Mesodermal cell (in vitro differentiated cells): Measurements from ENCODE around the gene PDIA5.
A peak's percentile ranks its signal among the peaks of the same experiment; 100 is the strongest.

Experiments
- H3K27ac ChIP-seq: 2 replicates; pipeline ENCODE4 v1.7.0; 2013; ENCODE audit warnings: mild to moderate bottlenecking, low read depth, low read length, moderate library complexity; ENCODE audit not compliant: severe bottlenecking
- H3K36me3 ChIP-seq: 2 replicates; pipeline ENCODE4 v1.7.1; 2013; ENCODE audit warnings: mild to moderate bottlenecking, low read length, moderate library complexity; ENCODE audit not compliant: control insufficient read depth, insufficient read depth
- H3K4me1 ChIP-seq: one replicate; pipeline ENCODE4 v1.7.1; 2013; ENCODE audit warnings: mild to moderate bottlenecking, low read length; ENCODE audit not compliant: insufficient read depth, control insufficient read depth, poor library complexity, severe bottlenecking
- H3K4me3 ChIP-seq: 2 replicates; pipeline ENCODE4 v1.7.0; 2013; ENCODE audit warnings: low read length, control low read depth, mild to moderate bottlenecking; ENCODE audit not compliant: insufficient read depth, poor library complexity, severe bottlenecking; ENCODE audit errors: extremely low read depth
- H3K9me3 ChIP-seq: 2 replicates; pipeline ENCODE4 v1.7.1; 2013; ENCODE audit warnings: mild to moderate bottlenecking, low read length, moderate library complexity; ENCODE audit not compliant: control insufficient read depth
- WGBS, 2 experiments: methylation state at CpG; one replicate each; pipeline ENCODE4 v1.1.5; 2013; ENCODE audit warnings: missing lambda C conversion rate in 2 of 2; ENCODE audit not compliant: insufficient coverage in 2 of 2; 5-methylcytosine and 5-hydroxymethylcytosine counted together

The PDIA5 gene

DNA sequence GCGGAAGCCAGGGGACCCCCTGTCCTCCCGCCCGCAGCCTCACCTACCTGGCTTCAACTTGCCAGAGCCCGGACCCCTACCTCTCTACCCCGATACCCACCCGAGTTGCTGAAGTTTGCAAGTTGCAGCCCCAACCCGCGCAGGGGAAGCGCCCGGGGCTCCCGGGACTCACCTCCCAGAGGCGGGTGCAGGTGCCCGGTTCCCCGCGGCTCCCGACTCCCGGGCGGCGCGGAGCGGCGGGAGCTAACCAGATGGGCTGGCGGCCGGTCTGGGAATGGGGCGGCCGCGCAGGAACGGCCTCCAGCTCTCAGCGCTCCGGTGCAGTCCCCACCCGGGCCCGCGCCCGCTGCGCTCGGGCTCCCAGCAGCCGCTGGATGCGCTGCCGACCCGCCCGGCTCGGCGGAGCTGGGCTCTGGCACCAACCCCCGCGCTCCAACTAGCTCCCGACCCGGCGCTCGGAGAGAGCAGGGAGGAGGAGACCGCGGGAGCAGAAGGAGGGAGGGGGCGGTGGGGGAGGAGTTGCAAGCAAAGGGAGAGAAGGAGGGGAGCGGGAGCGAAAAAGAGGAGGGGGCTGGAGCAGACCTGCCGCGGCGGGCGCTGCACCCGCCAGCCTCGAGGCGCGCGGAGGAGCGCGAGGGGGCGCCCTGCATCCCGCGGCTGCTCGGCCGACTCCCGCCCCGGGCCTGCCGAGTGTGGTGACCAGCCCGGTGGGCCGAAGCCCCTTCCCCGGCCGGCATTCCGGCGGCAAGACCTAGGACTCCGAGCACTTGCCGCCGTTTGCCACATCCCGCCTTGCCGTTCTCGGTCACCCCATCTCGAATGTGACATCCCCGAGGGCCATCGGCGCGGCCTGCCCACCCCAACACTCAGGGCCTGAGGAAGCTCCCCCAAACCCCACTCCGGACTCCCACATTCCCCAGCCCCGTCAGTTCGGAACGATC, 39.3 kb upstream of the PDIA5 start, which contains the start of gene SEMA5B:
Gene SEMA5B, minus strand, starts transcription at position 472 of the 941 bp plus-strand sequence. CDS start 66,500 bp downstream, outside the sequence.
- H3K9me3 ChIP-seq = no peaks in the 10 kb centered on the region
- H3K4me3 ChIP-seq = peak within 1 kb of the TSS; percentile 46
- H3K4me1 ChIP-seq = no peaks in the 10 kb centered on the region
- no peak within 1 kb of the TSS for H3K27ac ChIP-seq
- no peaks in the 10 kb centered on the region for H3K36me3 ChIP-seq
- WGBS, 2 experiments = 0% methylated on average over 31 to 52 of the region's 94 CpGs

DNA sequence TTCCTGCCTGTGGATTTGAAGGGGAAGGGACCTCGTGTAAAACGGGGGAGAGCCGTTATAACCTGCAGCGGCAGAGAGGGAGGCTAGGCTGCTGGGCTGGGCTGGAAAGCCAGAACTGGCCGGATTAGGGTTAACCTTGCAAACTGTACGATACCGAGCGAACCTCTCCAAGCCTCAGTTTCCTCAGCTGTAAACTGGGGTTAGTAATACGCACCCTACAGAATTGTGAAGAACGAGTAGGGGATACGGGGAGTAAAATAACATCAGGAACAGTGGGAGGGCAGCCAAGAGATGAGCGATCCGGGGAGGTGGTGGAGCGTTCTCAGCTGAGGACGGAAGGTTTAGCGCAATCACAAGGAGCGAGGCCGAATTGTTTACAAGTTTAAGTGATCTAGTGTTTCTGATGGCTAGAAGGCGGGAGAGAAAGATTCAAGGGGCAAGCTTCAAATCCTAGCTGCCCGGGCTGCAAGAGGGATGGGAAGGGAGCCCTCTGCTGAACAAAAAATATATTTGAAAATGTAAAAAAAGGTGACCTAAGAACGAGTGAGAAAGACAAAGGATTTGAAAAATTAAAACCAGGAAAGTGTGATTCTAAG, 38.5 kb upstream of the PDIA5 start:
- Histone ChIP-seq H3K4me1 (no peaks in the 10 kb centered on the region), H3K9me3 (no peaks in the 10 kb centered on the region), H3K36me3 (no peaks in the 10 kb centered on the region), H3K4me3 (peak overlapping the region; percentile 46), H3K27ac (no peak overlapping the region)
- 1 to 4% methylated on average over 16 to 20 of the region's 21 CpGs for WGBS, 2 experiments

DNA sequence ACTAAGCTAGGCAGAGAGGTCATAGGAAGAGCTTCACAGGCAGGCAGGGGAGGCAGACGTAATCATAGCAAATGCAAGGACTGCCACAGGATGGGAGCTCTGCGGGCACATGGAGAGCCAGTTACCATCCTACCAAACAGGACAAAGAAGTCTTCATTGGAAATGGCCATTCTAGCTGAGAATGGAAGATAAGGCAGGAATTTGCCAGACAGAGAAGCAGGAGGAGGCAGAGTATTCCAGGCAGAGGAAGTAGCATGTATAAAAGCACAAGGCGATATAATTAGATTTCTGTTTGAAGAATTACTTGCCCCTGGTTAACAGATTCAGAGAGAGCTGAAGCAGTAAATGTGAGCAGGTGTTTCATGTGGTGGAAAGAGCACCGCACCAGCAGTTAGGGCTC, 35.8 kb upstream of the PDIA5 start:
- no peak overlapping the region for H3K4me3 ChIP-seq
- H3K4me1 ChIP-seq = no peaks in the 10 kb centered on the region
- WGBS, 2 experiments = 63 to 85% methylated on average over 3 of the region's 4 CpGs
- no peaks in the 10 kb centered on the region for H3K9me3 ChIP-seq
- no peaks in the 10 kb centered on the region for H3K36me3 ChIP-seq
- no peak overlapping the region for H3K27ac ChIP-seq

DNA sequence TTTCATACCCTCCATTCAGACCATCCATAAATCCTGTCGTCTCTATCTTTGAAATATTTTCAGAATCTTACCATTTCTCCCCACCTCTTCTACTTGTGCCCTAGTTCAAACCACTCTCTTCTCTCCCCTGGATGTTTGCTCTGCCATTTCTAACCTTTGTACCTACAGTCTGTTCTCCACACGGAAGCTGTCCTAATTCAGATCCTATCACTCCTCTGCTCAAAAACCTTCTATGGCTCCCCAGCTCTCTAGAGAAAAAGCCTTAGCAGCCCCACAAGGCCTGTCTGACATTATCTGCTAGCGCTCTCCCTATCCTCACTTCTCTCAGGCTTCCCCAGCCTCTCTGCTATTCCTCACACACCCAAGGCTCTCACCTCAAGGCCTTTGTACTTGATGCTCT, 34.8 kb upstream of the PDIA5 start:
- H3K36me3 ChIP-seq = no peaks in the 10 kb centered on the region
- H3K4me3 ChIP-seq = no peak overlapping the region
- H3K9me3 ChIP-seq = no peaks in the 10 kb centered on the region
- 79% methylated on average over 3 of the region's 3 CpGs for WGBS, 2 experiments
- H3K4me1 ChIP-seq = no peaks in the 10 kb centered on the region
- no peak overlapping the region for H3K27ac ChIP-seq

DNA sequence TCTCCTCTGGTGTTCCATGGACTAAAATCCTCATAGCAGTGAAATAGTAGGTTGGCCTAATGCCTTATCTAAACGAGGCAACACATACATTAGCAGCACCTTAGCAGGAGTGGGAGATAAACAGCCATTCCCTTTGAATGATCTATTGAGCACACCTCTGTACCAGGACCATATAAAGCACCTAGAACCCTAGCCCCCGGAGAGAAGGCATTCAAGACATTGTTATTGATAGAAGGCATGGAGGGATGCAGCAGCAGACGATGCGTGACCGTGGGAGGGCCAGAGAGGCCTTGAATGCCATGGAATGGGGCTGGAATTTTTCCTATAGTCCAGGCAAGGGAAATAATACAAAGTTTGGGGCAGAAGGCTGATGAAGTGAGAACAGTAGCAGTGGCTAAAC, 32.7 kb upstream of the PDIA5 start:
- Histone ChIP-seq H3K4me1 (no peaks in the 10 kb centered on the region), H3K36me3 (no peaks in the 10 kb centered on the region), H3K9me3 (no peaks in the 10 kb centered on the region), H3K4me3 (no peak overlapping the region), H3K27ac (no peak overlapping the region)
- 85 to 90% methylated on average over 3 to 4 of the region's 5 CpGs for WGBS, 2 experiments

DNA sequence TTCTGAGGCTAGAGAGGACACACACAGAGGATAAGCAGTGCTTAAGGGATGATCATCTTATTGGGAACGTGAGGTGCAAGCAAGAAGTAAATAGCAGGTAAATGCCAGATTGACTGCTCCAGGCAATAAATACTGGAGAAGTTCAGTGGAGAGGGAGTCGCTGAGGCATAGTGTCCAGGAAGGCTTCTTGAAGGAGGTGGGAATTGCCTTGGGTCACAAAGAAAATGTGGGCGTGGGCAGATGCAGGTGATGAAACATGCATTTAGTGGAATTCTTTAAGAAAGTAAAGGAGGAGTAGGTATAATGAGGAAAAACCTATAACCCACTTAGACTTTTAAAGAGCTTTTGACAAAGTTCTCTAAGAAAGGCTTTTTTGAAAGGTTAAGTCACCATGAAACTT, 31.8 kb upstream of the PDIA5 start:
- no peak overlapping the region for H3K4me3 ChIP-seq
- H3K4me1 ChIP-seq = no peaks in the 10 kb centered on the region
- 84 to 86% methylated on average over 2 of the region's 3 CpGs for WGBS, 2 experiments
- no peaks in the 10 kb centered on the region for H3K36me3 ChIP-seq
- no peak overlapping the region for H3K27ac ChIP-seq
- H3K9me3 ChIP-seq = no peaks in the 10 kb centered on the region

DNA sequence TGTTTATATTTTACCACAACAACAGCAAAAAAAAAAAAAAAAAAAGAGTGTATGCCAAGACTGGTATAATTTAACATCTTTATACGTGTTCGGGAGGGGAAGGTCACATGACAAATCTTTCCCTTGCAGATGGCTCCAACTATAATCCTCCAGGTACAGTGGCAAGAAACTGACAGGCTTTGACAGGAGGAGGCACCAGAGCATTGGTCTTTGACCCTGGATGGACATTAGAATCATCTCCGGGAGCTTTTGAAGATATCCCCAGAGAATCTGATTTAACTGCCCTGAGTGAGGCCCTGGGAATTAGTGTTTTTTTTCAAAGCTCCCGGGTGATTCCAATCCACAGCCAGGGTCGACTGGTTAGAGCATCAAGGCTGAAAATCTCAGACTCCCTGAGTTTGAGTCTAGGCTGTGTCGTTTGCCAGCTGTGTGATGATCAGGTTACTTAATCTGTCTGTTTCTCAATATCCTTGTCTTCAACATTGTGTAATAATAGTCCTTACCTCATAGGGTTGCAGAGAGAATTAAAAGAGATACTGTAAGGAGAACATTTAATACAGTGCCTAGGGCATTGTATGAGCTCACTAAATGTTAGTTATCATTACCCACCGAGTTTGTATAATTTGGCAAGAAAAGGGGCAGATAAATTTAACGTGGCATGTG, 30.3 kb upstream of the PDIA5 start:
- Histone ChIP-seq H3K36me3 (no peaks in the 10 kb centered on the region), H3K4me3 (no peak overlapping the region), H3K4me1 (no peaks in the 10 kb centered on the region), H3K9me3 (no peaks in the 10 kb centered on the region), H3K27ac (no peak overlapping the region)
- 87 to 88% methylated on average over 7 to 8 of the region's 8 CpGs for WGBS, 2 experiments

DNA sequence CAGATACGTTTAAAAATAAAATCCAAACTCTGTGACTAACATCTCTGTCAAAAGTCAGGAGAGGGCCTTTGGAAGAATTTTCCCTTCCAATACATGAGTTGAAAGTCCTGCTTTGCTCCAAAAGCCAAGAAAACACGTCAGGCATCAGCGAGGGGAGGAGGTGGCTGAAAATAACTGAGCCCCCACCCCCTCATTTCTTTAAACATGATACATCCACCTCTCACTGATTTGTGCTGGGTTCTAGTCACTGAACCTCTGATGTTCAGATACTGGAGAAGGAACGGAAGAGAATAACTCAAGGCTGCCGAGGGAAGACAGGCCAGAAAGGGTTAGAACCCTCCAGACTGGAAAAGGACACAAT, 29.8 kb upstream of the PDIA5 start:
- no peaks in the 10 kb centered on the region for H3K4me1 ChIP-seq
- no peaks in the 10 kb centered on the region for H3K36me3 ChIP-seq
- no peak overlapping the region for H3K4me3 ChIP-seq
- no peaks in the 10 kb centered on the region for H3K9me3 ChIP-seq
- 83 to 92% methylated on average over 1 to 4 of the region's 5 CpGs for WGBS, 2 experiments
- H3K27ac ChIP-seq = no peak overlapping the region

DNA sequence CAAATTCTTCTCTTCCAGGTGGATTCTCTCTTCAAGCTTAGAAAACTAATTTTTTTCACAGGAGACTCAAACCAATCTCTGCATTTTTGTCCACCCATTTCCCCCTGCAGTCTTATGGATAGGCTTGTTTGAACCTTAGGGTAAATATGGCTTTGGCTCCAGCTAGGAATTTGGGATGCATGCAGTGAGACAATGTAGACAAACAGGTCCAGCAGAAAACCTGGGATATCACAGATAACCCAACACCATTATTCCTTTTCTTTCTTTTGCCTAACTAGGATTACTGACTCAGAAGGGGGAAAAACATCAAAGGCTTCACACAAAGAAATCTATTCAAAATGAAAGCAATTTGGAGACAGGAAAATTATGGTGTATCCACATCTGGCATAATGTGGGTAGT, 28.1 kb upstream of the PDIA5 start:
- Histone ChIP-seq H3K4me1 (no peaks in the 10 kb centered on the region), H3K27ac (no peak overlapping the region), H3K4me3 (no peak overlapping the region), H3K36me3 (no peaks in the 10 kb centered on the region), H3K9me3 (no peaks in the 10 kb centered on the region)

DNA sequence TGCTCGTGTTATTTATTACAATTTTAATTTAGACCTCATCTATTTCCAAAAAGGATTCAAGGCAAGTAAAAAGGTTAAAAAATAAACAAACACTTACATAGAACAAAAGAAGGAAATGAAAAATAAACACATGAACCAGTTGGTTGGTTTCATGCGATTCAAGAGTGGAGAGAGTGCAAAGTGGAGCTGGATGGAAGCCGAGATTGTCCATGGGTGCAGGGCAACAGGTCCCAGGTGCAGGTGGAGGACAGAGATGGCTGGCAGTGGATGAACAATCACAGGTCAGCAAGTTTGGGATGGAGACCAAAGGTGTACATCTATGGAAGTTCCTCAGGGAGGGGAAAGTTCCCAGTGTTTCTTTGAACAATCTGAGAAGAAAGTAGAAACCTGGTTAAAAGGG, 27.6 kb upstream of the PDIA5 start:
- Histone ChIP-seq H3K27ac (no peak overlapping the region), H3K9me3 (no peaks in the 10 kb centered on the region), H3K36me3 (no peaks in the 10 kb centered on the region), H3K4me3 (no peak overlapping the region), H3K4me1 (no peaks in the 10 kb centered on the region)
- 73 to 100% methylated on average over 2 of the region's 3 CpGs for WGBS, 2 experiments

DNA sequence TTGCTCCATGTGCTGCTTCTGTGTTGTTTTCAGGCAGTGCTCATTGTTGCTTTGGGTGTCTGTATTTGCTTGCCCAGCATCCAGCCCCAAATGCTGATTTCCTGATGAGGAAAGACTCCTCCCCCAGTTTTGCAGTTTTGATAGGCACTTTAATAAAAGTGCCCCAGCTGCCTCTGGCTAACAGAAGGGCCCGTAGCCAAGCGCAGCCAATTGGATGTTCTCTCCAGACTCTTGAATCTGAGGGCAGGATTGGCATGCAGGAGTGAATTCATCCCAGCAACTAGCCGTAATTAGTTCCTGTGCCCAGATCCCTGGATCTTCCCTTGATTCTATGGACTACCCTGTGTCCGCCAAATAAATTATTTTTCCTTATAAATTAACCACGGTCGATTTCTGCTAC, 24.4 kb upstream of the PDIA5 start:
- no peaks in the 10 kb centered on the region for H3K36me3 ChIP-seq
- H3K4me1 ChIP-seq = peaks cover 11% of the 10 kb centered on the region
- WGBS, 2 experiments = 91% methylated on average over 3 to 6 of the region's 6 CpGs
- H3K4me3 ChIP-seq = no peak overlapping the region
- H3K9me3 ChIP-seq = no peaks in the 10 kb centered on the region
- no peak overlapping the region for H3K27ac ChIP-seq
